ENCODE measurements around the gene CGNL1.

CGNL1 gene

DNA sequence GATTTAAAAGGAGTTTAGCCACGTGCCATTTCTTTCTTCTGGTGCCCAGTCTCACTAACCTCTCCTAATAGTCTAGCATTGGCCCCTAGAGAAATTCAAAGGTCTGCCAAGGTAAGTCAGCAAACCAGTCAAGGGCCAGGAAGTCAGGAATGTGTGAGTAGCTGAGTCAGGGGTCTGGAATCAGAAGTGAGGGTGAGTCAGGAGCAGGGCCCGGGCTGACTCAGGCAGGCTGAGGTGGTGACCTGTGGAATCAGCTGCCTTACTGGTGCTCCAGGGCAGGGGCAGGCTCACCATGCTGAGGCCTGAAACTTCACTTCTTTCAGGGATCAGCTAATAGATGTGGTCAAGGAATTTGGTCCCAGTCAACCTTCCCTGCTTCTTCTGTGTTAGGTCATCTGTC lies 109.6 kb downstream of the CGNL1 start:
- H3K9ac ChIP-seq (ENCODE audit: low read length) = no peak overlapping the region
- no peaks in the 10 kb centered on the region for H3K36me3 ChIP-seq (replicated peaks; ENCODE audit: low read depth, low read length)
- TF ChIP-seq, protein P1, sequence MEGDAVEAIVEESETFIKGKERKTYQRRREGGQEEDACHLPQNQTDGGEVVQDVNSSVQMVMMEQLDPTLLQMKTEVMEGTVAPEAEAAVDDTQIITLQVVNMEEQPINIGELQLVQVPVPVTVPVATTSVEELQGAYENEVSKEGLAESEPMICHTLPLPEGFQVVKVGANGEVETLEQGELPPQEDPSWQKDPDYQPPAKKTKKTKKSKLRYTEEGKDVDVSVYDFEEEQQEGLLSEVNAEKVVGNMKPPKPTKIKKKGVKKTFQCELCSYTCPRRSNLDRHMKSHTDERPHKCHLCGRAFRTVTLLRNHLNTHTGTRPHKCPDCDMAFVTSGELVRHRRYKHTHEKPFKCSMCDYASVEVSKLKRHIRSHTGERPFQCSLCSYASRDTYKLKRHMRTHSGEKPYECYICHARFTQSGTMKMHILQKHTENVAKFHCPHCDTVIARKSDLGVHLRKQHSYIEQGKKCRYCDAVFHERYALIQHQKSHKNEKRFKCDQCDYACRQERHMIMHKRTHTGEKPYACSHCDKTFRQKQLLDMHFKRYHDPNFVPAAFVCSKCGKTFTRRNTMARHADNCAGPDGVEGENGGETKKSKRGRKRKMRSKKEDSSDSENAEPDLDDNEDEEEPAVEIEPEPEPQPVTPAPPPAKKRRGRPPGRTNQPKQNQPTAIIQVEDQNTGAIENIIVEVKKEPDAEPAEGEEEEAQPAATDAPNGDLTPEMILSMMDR (IDR thresholded peaks at IDR 0.05; ENCODE audit: low read depth, low read length) = no peak
- TF ChIP-seq EZH2phosphoT487 (IDR thresholded peaks at IDR 0.05; ENCODE audit: low read depth) = no peak
- H3K79me2 ChIP-seq (ENCODE audit: low read length) = no peaks in the 10 kb centered on the region
- H2AFZ ChIP-seq (ENCODE audit: low read depth, low read length) = no peak overlapping the region
- no peak overlapping the region for H3K4me2 ChIP-seq (ENCODE audit: low read length)
- no peak overlapping the region for H3K27ac ChIP-seq (ENCODE audit: low read length)
- no peaks in the 10 kb centered on the region for H3K9me3 ChIP-seq (ENCODE audit: insufficient read depth, low read length)
- no peaks in the 10 kb centered on the region for H4K20me1 ChIP-seq (ENCODE audit: insufficient read depth, low read length)
- H3K4me3 ChIP-seq (ENCODE audit: low read length) = no peak overlapping the region
- no peaks in the 10 kb centered on the region for H3K4me1 ChIP-seq (ENCODE audit: low read length)
- H3K27me3 ChIP-seq (ENCODE audit: low read depth, low read length) = peaks cover 18% of the 10 kb centered on the region; the same call in 1 of the 2 replicates

DNA sequence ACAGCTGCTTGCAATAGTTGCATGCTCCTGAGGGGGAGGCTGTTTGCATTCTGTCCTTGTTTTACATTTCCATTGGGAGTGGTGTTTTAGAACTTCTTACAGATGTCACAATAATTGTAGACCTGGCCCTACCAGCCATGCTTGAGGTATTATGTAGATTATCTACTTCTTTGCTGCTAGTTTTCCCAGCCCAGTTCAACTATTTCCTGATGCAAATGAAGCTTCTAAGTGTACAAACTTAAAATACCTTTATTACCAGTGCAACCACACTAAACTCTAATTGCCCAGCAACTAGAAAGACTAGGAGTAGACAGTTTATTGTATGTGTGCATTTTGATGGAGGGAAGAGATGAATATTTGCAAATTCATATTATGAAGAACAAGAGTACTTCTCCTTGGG lies 110.5 kb downstream of the CGNL1 start:
- H3K27ac ChIP-seq (ENCODE audit: low read length) = no peak overlapping the region
- H2AFZ ChIP-seq (ENCODE audit: low read depth, low read length) = no peak overlapping the region
- peaks cover 19% of the 10 kb centered on the region for H3K27me3 ChIP-seq (ENCODE audit: low read depth, low read length)
- H3K4me2 ChIP-seq (ENCODE audit: low read length) = no peak overlapping the region
- H3K79me2 ChIP-seq (ENCODE audit: low read length) = no peaks in the 10 kb centered on the region
- no peaks in the 10 kb centered on the region for H3K9me3 ChIP-seq (ENCODE audit: insufficient read depth, low read length)
- H3K4me1 ChIP-seq (ENCODE audit: low read length) = no peaks in the 10 kb centered on the region
- H3K36me3 ChIP-seq (replicated peaks; ENCODE audit: low read depth, low read length) = no peaks in the 10 kb centered on the region
- no peaks in the 10 kb centered on the region for H4K20me1 ChIP-seq (ENCODE audit: insufficient read depth, low read length)
- TF ChIP-seq EZH2phosphoT487 (IDR thresholded peaks at IDR 0.05; ENCODE audit: low read depth) = no peak
- TF ChIP-seq, protein P1 (IDR thresholded peaks at IDR 0.05; ENCODE audit: low read depth, low read length) = no peak
- no peak overlapping the region for H3K4me3 ChIP-seq (ENCODE audit: low read length)
- H3K9ac ChIP-seq (ENCODE audit: low read length) = no peak overlapping the region

DNA sequence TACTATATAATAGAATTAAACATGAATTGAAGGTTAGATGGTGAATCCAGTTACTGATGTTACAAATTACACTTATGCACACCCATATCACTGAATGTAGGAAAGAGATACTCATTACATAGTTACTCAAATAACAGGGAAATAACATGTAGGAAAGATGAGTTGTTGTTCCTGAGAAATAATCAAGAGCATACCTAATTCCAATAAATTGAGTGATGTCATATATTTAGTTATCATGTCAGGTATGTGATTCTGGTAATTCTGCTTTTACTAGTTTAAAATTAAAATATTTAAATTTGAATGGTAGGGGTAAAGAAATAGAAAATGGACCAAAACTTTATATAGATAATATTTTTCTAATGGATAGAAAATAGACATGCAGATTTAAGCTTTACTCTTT lies 112.8 kb downstream of the CGNL1 start:
- H3K27ac ChIP-seq (ENCODE audit: low read length) = no peak overlapping the region
- peaks cover 19% of the 10 kb centered on the region for H3K27me3 ChIP-seq (ENCODE audit: low read depth, low read length)
- H2AFZ ChIP-seq (ENCODE audit: low read depth, low read length) = no peak overlapping the region
- no peak overlapping the region for H3K9ac ChIP-seq (ENCODE audit: low read length)
- H3K9me3 ChIP-seq (ENCODE audit: insufficient read depth, low read length) = no peaks in the 10 kb centered on the region
- no peaks in the 10 kb centered on the region for H3K36me3 ChIP-seq (replicated peaks; ENCODE audit: low read depth, low read length)
- no peaks in the 10 kb centered on the region for H4K20me1 ChIP-seq (ENCODE audit: insufficient read depth, low read length)
- no peak overlapping the region for H3K4me3 ChIP-seq (ENCODE audit: low read length)
- H3K4me2 ChIP-seq (ENCODE audit: low read length) = no peak overlapping the region
- TF ChIP-seq EZH2phosphoT487 (IDR thresholded peaks at IDR 0.05; ENCODE audit: low read depth) = no peak
- TF ChIP-seq, protein P1 (IDR thresholded peaks at IDR 0.05; ENCODE audit: low read depth, low read length) = no peak
- no peaks in the 10 kb centered on the region for H3K79me2 ChIP-seq (ENCODE audit: low read length)
- no peaks in the 10 kb centered on the region for H3K4me1 ChIP-seq (ENCODE audit: low read length)

DNA sequence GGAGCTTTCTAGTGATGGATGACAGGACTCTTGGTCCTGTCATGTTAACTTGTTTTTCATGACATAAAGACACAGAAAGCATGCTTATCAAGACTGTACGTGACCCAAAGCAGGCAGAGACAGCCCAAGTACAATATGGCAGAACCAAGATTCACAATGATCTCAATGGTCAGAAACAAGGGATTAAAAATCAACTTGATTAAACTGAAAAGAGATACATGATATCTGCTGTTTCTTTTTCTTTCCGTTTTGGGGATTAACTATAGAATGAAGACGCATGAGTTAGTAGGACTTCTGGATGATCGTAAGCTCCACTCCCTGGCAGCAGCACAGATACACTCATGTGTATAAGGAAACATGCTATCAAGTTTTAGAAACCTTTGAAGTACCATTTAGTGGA lies 117.0 kb downstream of the CGNL1 start:
- Histone ChIP-seq H3K27me3 (ENCODE audit: low read depth, low read length) (peaks cover 16% of the 10 kb centered on the region), H2AFZ (ENCODE audit: low read depth, low read length) (no peak overlapping the region), H3K9me3 (ENCODE audit: insufficient read depth, low read length) (no peaks in the 10 kb centered on the region), H4K20me1 (ENCODE audit: insufficient read depth, low read length) (no peaks in the 10 kb centered on the region), H3K4me3 (ENCODE audit: low read length) (no peak overlapping the region), H3K9ac (ENCODE audit: low read length) (no peak overlapping the region), H3K4me2 (ENCODE audit: low read length) (no peak overlapping the region), H3K79me2 (ENCODE audit: low read length) (no peaks in the 10 kb centered on the region), H3K4me1 (ENCODE audit: low read length) (no peaks in the 10 kb centered on the region), H3K36me3 (replicated peaks; ENCODE audit: low read depth, low read length) (no peaks in the 10 kb centered on the region), H3K27ac (ENCODE audit: low read length) (no peak overlapping the region)
- no peak for TF ChIP-seq EZH2phosphoT487 (IDR thresholded peaks at IDR 0.05; ENCODE audit: low read depth)
- TF ChIP-seq, protein P1 (IDR thresholded peaks at IDR 0.05; ENCODE audit: low read depth, low read length) = no peak

Measured in OCI-LY3 (cell line).